Activated T-cell treated with anti-CD3 and anti-CD28 coated beads, Interleukin-2, amount 50 U/mL, for 72 hours (primary cell): ENCODE measurements around the gene CSMD2. TPM values are rescaled to one million over a fixed set of nuclear protein-coding genes. Genes with fewer than 3 reads are reported as not detected.

Experiments used
- ATAC-seq, 2 donors: fragments of 150-1000 bp; cut with Tn5 transposase; replicated peaks in 1 of 2; 2 replicates each; pipeline ENCODE4 v1.10.0; 2021; ENCODE audit warnings: moderate library complexity in 2 of 2, mild to moderate bottlenecking in 1 of 2
- DNase-seq, 2 donors: peaks; one replicate each; pipeline ENCODE4 v3.0.0; 2021 to 2022; ENCODE audit warnings: mixed read lengths in 1 of 2
- H3K27ac Mint-ChIP-seq: one replicate; pipeline ENCODE4 v1.8.0; 2022; ENCODE audit warnings: mild to moderate bottlenecking, moderate library complexity, mixed read lengths
- H3K27me3 Mint-ChIP-seq: one replicate; pipeline ENCODE4 v1.8.0; 2022; ENCODE audit warnings: low read depth, mixed read lengths
- H3K36me3 Mint-ChIP-seq, 2 donors: one replicate each; pipeline ENCODE4 v1.8.0; 2022; ENCODE audit warnings: mixed read lengths in 2 of 2, mild to moderate bottlenecking in 1 of 2; ENCODE audit not compliant: insufficient read depth in 2 of 2
- H3K4me1 Mint-ChIP-seq: one replicate; pipeline ENCODE4 v1.8.0; 2022; ENCODE audit warnings: low read depth, mixed read lengths
- H3K4me3 Mint-ChIP-seq, 2 donors: one replicate each; pipeline ENCODE4 v1.8.0; 2022; ENCODE audit warnings: mild to moderate bottlenecking in 2 of 2, mixed read lengths in 2 of 2, moderate library complexity in 2 of 2
- H3K9me3 Mint-ChIP-seq, 2 donors: one replicate each; pipeline ENCODE4 v1.8.0; 2022; ENCODE audit warnings: mixed read lengths in 2 of 2
- total RNA-seq, 2 donors: library from RNA; stranded (reverse); gene quantifications; one replicate each; pipeline ENCODE4 v1.2.3, GENCODE V29; 2022

Gene CSMD2
- total RNA-seq, 2 donors from 2014 or later = not detected

DNA sequence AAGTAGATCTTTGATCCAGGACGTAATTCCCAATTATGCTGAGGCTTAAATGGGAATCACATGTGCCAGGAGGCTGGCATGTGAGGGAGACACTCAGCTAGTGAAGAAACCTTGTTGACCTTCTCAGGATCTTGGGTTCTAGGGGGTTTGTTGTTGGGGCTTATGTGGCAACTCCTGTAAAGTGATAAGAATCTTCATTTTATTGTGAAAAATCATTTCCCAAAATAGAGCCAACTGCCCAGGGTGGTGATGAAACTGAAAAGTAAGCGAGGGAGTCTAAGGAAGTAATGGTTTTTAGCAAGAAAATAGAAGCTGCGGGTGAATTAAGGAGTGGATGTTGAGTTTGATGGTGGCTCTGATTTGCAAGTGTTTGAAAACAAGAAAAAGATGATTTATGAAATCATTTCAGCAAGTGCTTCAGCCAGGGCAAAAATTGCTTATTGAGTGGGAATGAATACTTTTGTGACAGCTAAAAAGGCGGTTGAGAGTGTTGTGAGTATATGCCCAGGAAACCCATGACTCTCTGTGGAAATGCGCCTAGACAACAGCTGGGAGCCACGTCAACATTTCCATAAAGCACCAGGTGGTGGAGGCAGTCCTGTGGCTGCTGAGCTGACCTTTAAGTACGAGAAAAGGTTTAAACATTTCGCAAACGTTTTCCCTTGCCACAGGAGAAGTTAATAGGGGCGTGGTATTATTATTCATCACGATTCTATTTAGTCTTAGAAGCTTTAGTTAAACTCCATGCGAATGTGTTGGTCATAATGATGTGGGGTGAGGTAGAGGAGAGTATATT, 198.5 kb downstream of the CSMD2 start:
- Mint-ChIP-seq H3K36me3 (no peaks in the 10 kb centered on the region), H3K4me1 (no peaks in the 10 kb centered on the region), H3K27ac (no peak overlapping the region), H3K9me3 (peaks cover 0 to 2% of the 10 kb centered on the region in 2 donors), H3K4me3 (no peak overlapping the region), H3K27me3 (peaks cover 6% of the 10 kb centered on the region)
- DNase-seq = no peak
- ATAC-seq = no peak

DNA sequence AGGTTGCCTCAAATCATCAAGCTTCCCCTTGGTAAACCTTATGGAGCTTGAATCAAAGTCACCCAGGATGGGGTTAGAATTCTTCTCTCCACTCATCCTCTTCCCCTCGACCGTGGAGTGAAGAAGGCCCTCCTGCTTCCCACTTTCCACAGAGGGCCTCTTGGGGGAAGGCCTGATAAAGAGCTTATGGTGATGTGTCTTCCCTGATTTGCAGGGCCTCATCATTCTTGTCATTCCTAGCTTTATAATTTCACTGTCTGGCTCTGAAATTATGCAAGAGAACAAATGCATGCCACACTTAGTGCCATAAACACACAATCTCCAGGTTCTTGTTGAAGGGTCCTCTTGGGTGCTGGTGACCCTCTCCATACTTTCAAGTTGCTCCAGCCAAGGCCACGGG, 199.9 kb downstream of the CSMD2 start:
- Mint-ChIP-seq H3K4me1 (no peaks in the 10 kb centered on the region), H3K27ac (no peak overlapping the region), H3K36me3 (no peaks in the 10 kb centered on the region), H3K27me3 (peaks cover 6% of the 10 kb centered on the region), H3K4me3 (no peak overlapping the region), H3K9me3 (peaks cover 0 to 2% of the 10 kb centered on the region in 2 donors)
- ATAC-seq = no peak
- DNase-seq = no peak

DNA sequence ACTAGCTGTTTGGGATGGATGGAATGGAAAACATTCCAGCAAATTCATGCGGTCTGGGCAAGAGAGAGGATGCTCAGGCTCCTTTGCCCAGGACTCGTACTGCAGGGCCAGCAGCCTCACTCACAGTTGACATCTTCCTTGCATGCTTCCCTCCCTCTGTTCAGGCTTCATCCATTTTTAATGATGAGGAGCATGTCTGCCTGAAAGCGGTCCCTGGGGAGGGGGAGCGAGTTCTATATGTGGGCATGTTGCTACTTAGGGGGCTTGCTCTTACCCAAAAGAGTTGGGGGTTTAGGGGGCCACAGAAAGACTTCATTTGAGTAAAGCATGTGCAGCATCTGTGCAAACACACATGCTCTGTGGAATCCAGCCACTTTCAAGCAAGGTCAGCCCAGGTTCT, 203.0 kb downstream of the CSMD2 start:
- H3K4me1 Mint-ChIP-seq = no peaks in the 10 kb centered on the region
- H3K27ac Mint-ChIP-seq = no peak overlapping the region
- ATAC-seq (no peak), DNase-seq (no peak)
- no peaks in the 10 kb centered on the region for H3K36me3 Mint-ChIP-seq
- H3K4me3 Mint-ChIP-seq = no peak overlapping the region
- H3K9me3 Mint-ChIP-seq = peaks cover 0 to 2% of the 10 kb centered on the region in 2 donors
- H3K27me3 Mint-ChIP-seq = peaks cover 6% of the 10 kb centered on the region

DNA sequence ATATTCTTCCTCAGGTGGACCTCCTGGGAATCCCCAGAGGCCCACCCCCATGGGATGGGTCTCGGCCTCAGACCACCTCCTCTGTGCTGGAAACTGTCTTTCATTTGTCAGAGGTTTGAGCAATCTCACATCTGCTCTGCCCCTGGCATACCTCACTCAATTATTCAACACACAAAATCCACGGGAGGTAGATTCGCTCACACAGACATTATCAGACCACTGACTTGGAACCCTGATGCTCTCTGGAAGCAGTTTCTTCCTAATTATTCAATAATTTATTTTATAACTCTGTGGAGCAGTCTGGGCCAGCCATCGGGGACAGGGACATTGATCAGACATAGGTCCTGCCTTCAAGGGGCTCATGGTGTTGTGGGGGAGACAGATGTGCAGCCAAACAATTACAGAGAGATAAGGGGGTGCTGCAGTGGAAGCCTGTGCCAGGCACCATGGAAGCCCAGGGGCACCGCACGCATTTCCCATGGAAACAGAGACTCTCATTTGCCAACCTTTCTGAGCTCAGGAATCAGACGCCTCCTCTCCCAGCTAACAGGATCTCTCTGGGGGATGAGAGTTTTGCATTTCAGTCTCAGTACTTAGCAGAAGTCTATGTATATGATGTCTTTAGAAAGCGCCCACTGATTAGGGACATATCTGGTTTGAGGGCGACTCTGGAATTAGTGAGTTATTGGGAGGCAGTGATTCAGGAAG, 204.7 kb downstream of the CSMD2 start:
- no peak overlapping the region for H3K27ac Mint-ChIP-seq
- no peak for DNase-seq
- H3K36me3 Mint-ChIP-seq = no peaks in the 10 kb centered on the region
- H3K9me3 Mint-ChIP-seq = peaks cover 0 to 2% of the 10 kb centered on the region in 2 donors
- peaks cover 6% of the 10 kb centered on the region for H3K27me3 Mint-ChIP-seq
- no peaks in the 10 kb centered on the region for H3K4me1 Mint-ChIP-seq
- no peak for ATAC-seq
- no peak overlapping the region for H3K4me3 Mint-ChIP-seq

DNA sequence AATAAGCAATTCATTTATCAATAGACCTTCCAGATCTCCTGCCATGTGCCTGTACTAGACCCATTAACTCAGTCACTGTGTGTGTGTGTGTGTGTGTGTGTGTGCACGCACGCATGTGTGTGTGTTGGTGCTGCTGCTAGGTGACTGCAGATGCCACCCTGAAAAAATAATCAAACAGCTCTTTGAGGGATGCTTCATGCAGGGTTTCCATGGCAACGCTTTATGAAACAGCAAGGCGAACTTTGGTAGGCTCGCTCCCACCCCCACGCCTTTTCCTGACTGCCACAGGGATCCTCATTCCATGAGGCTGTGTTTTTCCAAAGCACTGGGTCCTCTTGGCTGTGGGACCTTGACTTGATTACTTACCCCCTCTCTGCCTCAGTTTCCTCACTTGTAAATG, 207.2 kb downstream of the CSMD2 start:
- no peak for ATAC-seq
- no peak for DNase-seq
- no peak overlapping the region for H3K27ac Mint-ChIP-seq
- H3K36me3 Mint-ChIP-seq = no peaks in the 10 kb centered on the region
- no peak overlapping the region for H3K4me3 Mint-ChIP-seq
- H3K9me3 Mint-ChIP-seq = no peaks in the 10 kb centered on the region
- no peaks in the 10 kb centered on the region for H3K27me3 Mint-ChIP-seq
- no peaks in the 10 kb centered on the region for H3K4me1 Mint-ChIP-seq

DNA sequence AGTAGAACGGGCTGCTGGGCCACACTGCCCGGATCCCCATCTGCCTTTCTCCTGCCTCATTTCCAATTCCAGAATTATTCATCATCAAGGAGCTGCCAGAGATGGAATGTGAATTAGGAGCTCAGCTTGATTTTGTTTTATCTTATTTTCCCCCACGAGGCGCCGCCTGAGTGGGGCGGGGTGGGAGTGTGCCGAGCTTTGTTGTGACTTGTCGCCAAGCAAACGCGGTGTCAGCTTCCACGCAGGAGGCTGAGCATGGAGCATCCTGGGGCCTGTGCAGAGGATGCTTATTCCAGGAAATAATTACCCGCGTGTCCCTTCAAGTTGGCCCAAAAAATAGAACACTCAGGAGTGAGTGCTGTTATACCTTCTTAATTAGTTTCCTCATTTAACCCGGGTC, 209.9 kb downstream of the CSMD2 start:
- no peaks in the 10 kb centered on the region for H3K9me3 Mint-ChIP-seq
- H3K27me3 Mint-ChIP-seq = no peaks in the 10 kb centered on the region
- H3K36me3 Mint-ChIP-seq = no peaks in the 10 kb centered on the region
- DNase-seq (no peak), ATAC-seq (no peak)
- no peaks in the 10 kb centered on the region for H3K4me1 Mint-ChIP-seq
- no peak overlapping the region for H3K27ac Mint-ChIP-seq
- H3K4me3 Mint-ChIP-seq = no peak overlapping the region

DNA sequence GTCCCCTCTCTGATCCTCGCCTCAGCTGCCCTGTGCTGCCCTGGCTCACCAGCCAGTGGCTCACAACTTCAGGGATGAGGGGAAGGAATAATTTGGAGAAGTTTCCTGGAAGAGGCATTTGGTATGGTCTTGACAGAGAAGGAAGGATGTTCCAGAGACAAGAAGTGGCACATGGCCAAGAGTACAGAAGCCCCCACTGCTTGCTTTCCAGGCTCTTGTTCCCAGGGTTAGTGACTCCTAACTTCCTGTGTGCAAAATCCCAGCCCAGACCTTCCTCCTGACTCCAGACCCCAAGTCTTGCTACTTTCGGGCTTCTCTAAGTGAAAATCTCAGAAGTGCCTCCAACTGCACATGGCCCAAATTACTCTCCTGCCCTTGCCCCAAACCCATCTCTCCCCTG, 215.5 kb downstream of the CSMD2 start:
- no peak overlapping the region for H3K27ac Mint-ChIP-seq
- H3K4me1 Mint-ChIP-seq = no peaks in the 10 kb centered on the region
- DNase-seq = no peak
- no peak overlapping the region for H3K4me3 Mint-ChIP-seq
- no peaks in the 10 kb centered on the region for H3K9me3 Mint-ChIP-seq
- H3K27me3 Mint-ChIP-seq = no peaks in the 10 kb centered on the region
- no peak for ATAC-seq
- no peaks in the 10 kb centered on the region for H3K36me3 Mint-ChIP-seq

DNA sequence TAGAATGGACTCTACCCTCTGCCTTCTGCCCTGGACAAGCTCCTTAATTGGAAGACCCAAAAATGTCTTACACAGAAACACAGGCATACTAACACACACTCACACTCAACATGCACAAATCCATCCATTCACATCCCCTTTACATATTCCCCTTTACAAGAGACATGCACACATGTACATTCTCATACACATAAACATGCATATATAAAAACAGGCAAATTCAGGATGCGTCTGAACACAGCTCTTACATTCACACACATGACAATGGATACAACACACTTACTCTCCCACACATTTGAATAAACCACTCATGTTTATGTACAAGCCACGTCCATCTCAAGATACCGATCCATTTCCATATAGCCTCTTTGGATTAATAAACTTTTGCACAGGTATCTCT, 216.7 kb downstream of the CSMD2 start:
- Mint-ChIP-seq H3K4me3 (no peak overlapping the region), H3K27me3 (no peaks in the 10 kb centered on the region), H3K4me1 (no peaks in the 10 kb centered on the region), H3K9me3 (no peaks in the 10 kb centered on the region), H3K36me3 (no peaks in the 10 kb centered on the region), H3K27ac (no peak overlapping the region)
- DNase-seq (no peak), ATAC-seq (no peak)

DNA sequence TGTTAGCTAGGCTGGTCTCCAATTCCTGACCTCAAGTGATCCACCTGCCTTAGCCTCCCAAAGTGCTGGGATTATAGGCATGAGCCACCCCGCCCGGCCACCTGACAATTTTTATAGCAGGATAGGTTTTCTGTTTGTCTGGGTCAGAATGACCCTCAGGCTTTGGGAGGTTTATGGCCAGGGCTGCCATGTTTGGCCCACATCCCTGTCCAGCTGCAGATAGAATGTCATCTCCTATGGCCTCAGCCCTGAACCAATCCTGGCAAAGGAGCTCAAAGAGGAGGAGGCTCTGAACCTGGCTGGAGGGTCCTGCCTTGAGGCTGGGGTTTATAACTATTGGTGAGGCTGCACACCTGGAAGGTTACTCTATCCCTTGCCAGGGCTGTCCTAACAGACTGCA, 218.2 kb downstream of the CSMD2 start:
- ATAC-seq (no peak), DNase-seq (no peak)
- H3K36me3 Mint-ChIP-seq = no peaks in the 10 kb centered on the region
- no peak overlapping the region for H3K4me3 Mint-ChIP-seq
- no peaks in the 10 kb centered on the region for H3K4me1 Mint-ChIP-seq
- no peak overlapping the region for H3K27ac Mint-ChIP-seq
- no peaks in the 10 kb centered on the region for H3K9me3 Mint-ChIP-seq
- no peaks in the 10 kb centered on the region for H3K27me3 Mint-ChIP-seq

DNA sequence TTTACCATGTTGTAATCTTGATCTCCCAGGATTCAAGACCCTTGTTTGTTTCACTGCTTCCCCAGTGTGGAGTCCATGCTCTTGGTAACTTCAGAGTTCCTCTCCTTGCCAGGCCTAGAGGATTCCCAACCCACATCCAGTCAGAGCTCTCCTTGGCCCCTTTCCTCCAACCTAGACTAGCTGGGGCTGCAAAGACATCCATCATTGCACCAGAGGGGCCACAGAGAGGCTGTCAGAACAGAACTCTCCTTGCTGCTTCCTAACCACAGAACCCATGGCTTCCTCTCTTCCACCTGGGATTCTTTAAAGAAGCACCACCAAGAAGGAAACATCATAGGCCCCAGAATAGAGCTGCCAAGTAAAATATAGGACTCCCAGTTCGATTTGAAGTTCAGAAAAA, 220.2 kb downstream of the CSMD2 start:
- H3K36me3 Mint-ChIP-seq = no peaks in the 10 kb centered on the region
- ATAC-seq = no peak
- H3K9me3 Mint-ChIP-seq = peaks cover 0 to 2% of the 10 kb centered on the region in 2 donors
- no peak overlapping the region for H3K4me3 Mint-ChIP-seq
- H3K27me3 Mint-ChIP-seq = no peaks in the 10 kb centered on the region
- no peaks in the 10 kb centered on the region for H3K4me1 Mint-ChIP-seq
- no peak for DNase-seq
- no peak overlapping the region for H3K27ac Mint-ChIP-seq

DNA sequence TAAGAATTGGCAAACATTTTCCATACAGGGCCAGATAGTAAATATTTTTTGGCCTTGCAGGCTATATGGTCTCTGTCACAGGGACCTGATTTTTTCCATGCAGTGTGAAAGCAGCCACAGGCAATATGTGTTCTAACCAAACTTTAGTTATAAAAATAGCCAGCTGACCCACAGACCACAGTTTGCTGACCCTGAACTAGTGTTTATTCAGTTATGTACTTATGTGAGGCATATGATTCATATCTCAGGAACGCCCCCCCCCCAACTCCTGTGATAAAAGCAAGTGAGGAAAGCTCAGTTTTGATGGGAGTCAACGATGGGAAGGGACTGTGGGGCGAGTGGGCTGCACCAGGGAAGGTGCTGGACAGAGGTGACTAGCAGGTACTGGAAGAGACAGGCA, 221.1 kb downstream of the CSMD2 start:
- Mint-ChIP-seq H3K27ac (no peak overlapping the region), H3K4me1 (no peaks in the 10 kb centered on the region), H3K4me3 (no peak overlapping the region), H3K9me3 (peaks cover 3 to 5% of the 10 kb centered on the region in 2 donors), H3K36me3 (peaks cover 0 to 2% of the 10 kb centered on the region in 2 donors), H3K27me3 (no peaks in the 10 kb centered on the region)
- no peak for ATAC-seq
- no peak for DNase-seq

DNA sequence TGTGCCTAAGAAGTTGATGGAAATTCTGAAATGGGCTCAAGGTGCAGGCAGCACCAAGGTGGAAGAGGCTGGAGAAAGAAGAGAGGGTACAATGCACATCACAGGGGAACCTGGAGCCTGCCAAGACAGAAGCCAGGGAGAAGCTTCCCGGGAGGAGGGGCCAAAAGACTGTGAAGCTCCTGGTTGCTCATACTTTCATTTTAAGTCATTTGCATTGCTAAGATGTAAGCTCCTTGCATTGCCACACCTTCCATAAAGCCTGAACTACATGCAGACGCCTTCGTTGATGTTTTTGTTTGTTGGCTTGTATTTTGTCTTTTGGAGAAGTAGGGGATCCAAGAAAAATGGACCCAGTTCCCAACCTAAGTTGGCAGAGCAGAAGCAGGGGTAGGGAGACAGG, 232.2 kb downstream of the CSMD2 start:
- no peak overlapping the region for H3K27ac Mint-ChIP-seq
- no peaks in the 10 kb centered on the region for H3K4me1 Mint-ChIP-seq
- H3K4me3 Mint-ChIP-seq = no peak overlapping the region
- no peaks in the 10 kb centered on the region for H3K36me3 Mint-ChIP-seq
- DNase-seq (no peak), ATAC-seq (no peak)
- H3K27me3 Mint-ChIP-seq = peaks cover 7% of the 10 kb centered on the region
- H3K9me3 Mint-ChIP-seq = peaks cover 0 to 2% of the 10 kb centered on the region in 2 donors

DNA sequence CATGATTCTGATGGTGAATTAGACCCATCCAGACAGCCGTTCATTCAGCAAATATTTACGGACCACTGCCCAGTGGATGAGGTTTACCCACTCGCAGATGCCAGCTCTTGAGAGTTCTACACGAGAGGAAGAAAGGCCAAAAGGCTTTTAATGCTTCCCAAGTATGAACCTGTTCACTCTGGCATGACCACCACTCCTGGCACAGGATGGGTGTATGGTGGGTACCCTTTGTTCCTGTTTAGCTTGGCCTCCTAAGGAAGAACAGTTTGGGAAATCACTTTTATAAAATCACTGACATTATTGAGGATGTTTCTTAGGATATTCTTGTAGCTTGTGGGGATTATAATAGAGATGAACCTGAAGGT, 233.9 kb downstream of the CSMD2 start:
- no peaks in the 10 kb centered on the region for H3K4me1 Mint-ChIP-seq
- H3K9me3 Mint-ChIP-seq = peaks cover 0 to 2% of the 10 kb centered on the region in 2 donors
- DNase-seq (no peak), ATAC-seq (no peak)
- H3K4me3 Mint-ChIP-seq = no peak overlapping the region
- H3K27ac Mint-ChIP-seq = no peak overlapping the region
- peaks cover 7% of the 10 kb centered on the region for H3K27me3 Mint-ChIP-seq
- no peaks in the 10 kb centered on the region for H3K36me3 Mint-ChIP-seq
